ENCODE measurements around the gene SLC35B2. TPM values are rescaled to one million over a fixed set of nuclear protein-coding genes. Genes with fewer than 3 reads are reported as not detected.
A peak's percentile ranks its signal among the peaks of the same experiment; 100 is the strongest.

The SLC35B2 gene
- polyA plus RNA-seq, 3 donors = 17.4 to 54.0 (median 30.6) TPM

GRCh38 chr6:44221961-44222335, 35.4 kb downstream of the SLC35B2 start:
- Histone ChIP-seq H3K4me3 (replicated peaks in 1 of 3; ENCODE audit: low read depth in 2 of 3, low read length in 3 of 3) (no peak overlapping the region), H2AFZ (ENCODE audit: insufficient read depth, low read depth, low read length, poor library complexity, severe bottlenecking) (no peak overlapping the region), H4K20me1 (ENCODE audit: insufficient read depth, low read length) (peaks cover 11% of the 10 kb centered on the region), H3K27ac (ENCODE audit: low read depth in 1 of 2, low read length in 2 of 2) (no peak overlapping the region), H3K9me3 (replicated peaks in 1 of 2; ENCODE audit: control insufficient read depth in 1 of 2, insufficient read depth in 1 of 2, low read length in 2 of 2) (no peaks in the 10 kb centered on the region), H3K4me2 (replicated peaks; ENCODE audit: extremely low read depth, low read length, poor library complexity, severe bottlenecking) (peak overlapping the region; percentile 12), H3K36me3 (replicated peaks in 1 of 2; ENCODE audit: control insufficient read depth in 1 of 2, insufficient read depth in 2 of 2, low read length in 2 of 2) (no peaks in the 10 kb centered on the region), H3K9ac (ENCODE audit: insufficient read depth, low read length, poor library complexity, severe bottlenecking) (no peak overlapping the region), H3K79me2 (ENCODE audit: insufficient read depth, low read length) (peaks cover 24% of the 10 kb centered on the region), H3K27me3 (ENCODE audit: control insufficient read depth in 2 of 2, insufficient read depth in 2 of 2, low read length in 2 of 2) (peaks cover 0 to 7% of the 10 kb centered on the region in 2 donors), H3K4me1 (ENCODE audit: control insufficient read depth in 1 of 2, insufficient read depth in 2 of 2, low read length in 2 of 2) (peaks cover 80 to 86% of the 10 kb centered on the region in 2 donors)
- Mint-ChIP-seq H3K36me3 (peaks cover 0 to 6% of the 10 kb centered on the region in 2 donors), H3K4me3 (peak overlapping the region in 1 of 2 donors; percentile 55), H3K27ac (peak overlapping the region in 2 of 7 donors; percentile 72 to 94), H3K4me1 (peaks cover 77% of the 10 kb centered on the region), H3K27me3 (ENCODE audit: low read depth in 3 of 3) (peaks cover 5 to 17% (median 7%) of the 10 kb centered on the region in 3 donors), H3K9me3 (peaks cover 0 to 2% (median 0%) of the 10 kb centered on the region in 7 donors)
- 40% methylated on average over 1 of the region's 2 CpGs for WGBS (ENCODE audit: insufficient coverage)
- TF ChIP-seq CTCF (IDR thresholded peaks at IDR 0.05) = no peak
- no peak for DNase-seq
- intact Hi-C loops (cut with micrococcal nuclease) = loop anchor here (2.0 to 5.0 kb wide), 3 partner anchors 15 to 95 kb away; partner anchors contain the start of genes SLC35B2 (in 2 of the 2), MRPL14 (in 1 of the 2) and TMEM63B (in 1 of the 2)

GRCh38 chr6:44221291-44221960, 35.9 kb downstream of the SLC35B2 start:
- H3K27me3 ChIP-seq (ENCODE audit: control insufficient read depth in 2 of 2, insufficient read depth in 2 of 2, low read length in 2 of 2) = peaks cover 0 to 7% of the 10 kb centered on the region in 2 donors
- peak overlapping the region; percentile 60 for H2AFZ ChIP-seq (ENCODE audit: insufficient read depth, low read depth, low read length, poor library complexity, severe bottlenecking)
- peaks cover 79% of the 10 kb centered on the region for H3K4me1 Mint-ChIP-seq
- no peaks in the 10 kb centered on the region for H3K9me3 ChIP-seq (replicated peaks in 1 of 2; ENCODE audit: control insufficient read depth in 1 of 2, insufficient read depth in 1 of 2, low read length in 2 of 2)
- DNase-seq = peak; percentile 78 to 83 (median 82)
- H3K4me1 ChIP-seq (ENCODE audit: control insufficient read depth in 1 of 2, insufficient read depth in 2 of 2, low read length in 2 of 2) = peaks cover 80 to 86% of the 10 kb centered on the region in 2 donors
- peak overlapping the region; percentile 55 to 57 for H3K4me3 Mint-ChIP-seq
- peaks cover 0 to 6% of the 10 kb centered on the region in 2 donors for H3K36me3 Mint-ChIP-seq
- no peaks in the 10 kb centered on the region for H3K36me3 ChIP-seq (replicated peaks in 1 of 2; ENCODE audit: control insufficient read depth in 1 of 2, insufficient read depth in 2 of 2, low read length in 2 of 2)
- H3K27me3 Mint-ChIP-seq (ENCODE audit: low read depth in 3 of 3) = peaks cover 5 to 17% (median 8%) of the 10 kb centered on the region in 3 donors
- TF ChIP-seq CTCF (IDR thresholded peaks at IDR 0.05) = peak; percentile 91
- WGBS (ENCODE audit: insufficient coverage) = no CpG with 5 or more reads among the region's 4 CpGs
- H3K9ac ChIP-seq (ENCODE audit: insufficient read depth, low read length, poor library complexity, severe bottlenecking) = no peak overlapping the region
- H3K4me2 ChIP-seq (replicated peaks; ENCODE audit: extremely low read depth, low read length, poor library complexity, severe bottlenecking) = peak overlapping the region; percentile 12
- peak overlapping the region in 6 of 7 donors; percentile 5 to 94 (median 71) for H3K27ac Mint-ChIP-seq
- no peak overlapping the region for H3K4me3 ChIP-seq (replicated peaks in 1 of 3; ENCODE audit: low read depth in 2 of 3, low read length in 3 of 3)
- peaks cover 11% of the 10 kb centered on the region for H4K20me1 ChIP-seq (ENCODE audit: insufficient read depth, low read length)
- peaks cover 0 to 2% (median 0%) of the 10 kb centered on the region in 7 donors for H3K9me3 Mint-ChIP-seq
- H3K79me2 ChIP-seq (ENCODE audit: insufficient read depth, low read length) = peaks cover 18% of the 10 kb centered on the region
- intact Hi-C loops (cut with micrococcal nuclease) = loop anchor here (2.0 to 5.0 kb wide), 3 partner anchors 15 to 94 kb away; partner anchors contain the start of genes SLC35B2 (in 2 of the 2), MRPL14 (in 1 of the 2) and TMEM63B (in 1 of the 2)
- H3K27ac ChIP-seq (ENCODE audit: low read depth in 1 of 2, low read length in 2 of 2) = peak overlapping the region in 1 of 2 donors; percentile 37

Data from CD14-positive monocyte (primary cell).